Colonic mucosa (tissue), 4 donors: ENCODE measurements around the gene RAB6C. TPM values are rescaled to one million over a fixed set of nuclear protein-coding genes. Genes with fewer than 3 reads are reported as not detected.
"Not testable (repeated sequence)": the region's sequence is repeated elsewhere in the genome, so short reads cannot be mapped to it uniquely, and the experiment has no call there.

Source experiments
- DNase-seq: peaks from one replicate; pipeline ENCODE4 v3.0.0-alpha.2; 2020
- H3K27ac ChIP-seq: fragments of 200-600 bp; one replicate; pipeline ENCODE4 v1.8.0; 2021
- H3K27me3 ChIP-seq: fragments of 200-600 bp; one replicate; pipeline ENCODE4 v1.8.0; 2021
- H3K36me3 ChIP-seq: fragments of 200-600 bp; one replicate; pipeline ENCODE4 v1.8.0; 2021
- H3K4me1 ChIP-seq: fragments of 200-600 bp; one replicate; pipeline ENCODE4 v1.8.0; 2021; ENCODE audit warnings: mild to moderate bottlenecking
- H3K4me3 ChIP-seq: fragments of 200-600 bp; one replicate; pipeline ENCODE4 v1.8.0; 2021
- H3K9ac ChIP-seq, 2 donors: one replicate each; pipeline ENCODE4 v1.7.0; 2013; ENCODE audit warnings: control low read depth in 2 of 2, low read depth in 2 of 2, low read length in 2 of 2
- H3K9me3 ChIP-seq: fragments of 200-600 bp; one replicate; pipeline ENCODE4 v1.8.0; 2021
- CTCF ChIP-seq: fragments of 200-600 bp; IDR thresholded peaks from one replicate; pipeline ENCODE4 v1.8.0; 2022; ENCODE audit warnings: antibody characterized with exemption, mild to moderate bottlenecking
- intact Hi-C: fragments of 100-400 bp; cut with DNase I; formaldehyde crosslinking; loops from one replicate; pipeline ENCODE4 v1.14.1; 2022
- total RNA-seq, 2 donors: library from RNA; stranded (reverse); fragmentation: NEBNext Ultra II Directional in 1 of 2; extraction: Animal tissue kit (Norgen Biotek cat#: 25700) in 1 of 2; gene quantifications; one replicate each; pipeline ENCODE4 v1.2.1, GENCODE V29; 2021
- donor health status: healthy.
- donor health status: DM: no; HTN: no; CAD: no.
- donor health status: DM: no; HTN: no; CAD: no.

RAB6C gene
- total RNA-seq, 2 donors from 2014 or later, result 0.08 TPM; not detected in 1

DNA sequence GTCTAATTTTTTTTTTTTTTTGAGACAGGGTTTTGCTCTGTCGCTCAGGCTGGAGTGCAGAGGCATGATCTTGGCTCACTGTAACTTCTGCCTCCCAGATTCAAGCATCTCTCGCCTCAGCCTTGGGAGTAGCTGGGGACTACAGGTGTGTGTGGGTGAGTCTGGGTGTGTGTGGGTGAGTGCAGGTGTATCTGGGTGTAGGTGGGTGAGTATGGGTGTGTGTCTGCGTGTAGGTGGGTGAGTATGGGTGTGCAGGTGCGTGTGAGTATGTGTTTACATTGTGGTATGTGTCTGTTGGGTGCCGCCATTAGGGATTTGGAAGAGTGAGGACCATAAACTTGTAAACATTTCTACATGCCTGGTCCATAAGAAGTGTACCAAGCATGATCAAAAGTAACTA lies 1.5 kb upstream of the RAB6C start:
- Histone ChIP-seq H3K4me1 (no peaks in the 10 kb centered on the region), H3K36me3 (no peaks in the 10 kb centered on the region), H3K27me3 (no peaks in the 10 kb centered on the region), H3K27ac (no peak overlapping the region), H3K9me3 (no peaks in the 10 kb centered on the region), H3K9ac (no peak overlapping the region), H3K4me3 (no peak overlapping the region)
- no peak for DNase-seq
- intact Hi-C loops, result no loop called here
- TF ChIP-seq CTCF, result no peak

GRCh38 chr2:129980246-129980645 lies 780 bp downstream of the RAB6C start:
- H3K27me3 ChIP-seq, H3K36me3 ChIP-seq, DNase-seq, H3K4me3 ChIP-seq, intact Hi-C loops, H3K27ac ChIP-seq, H3K4me1 ChIP-seq, H3K9ac ChIP-seq, H3K9me3 ChIP-seq: not testable (repeated sequence)

DNA sequence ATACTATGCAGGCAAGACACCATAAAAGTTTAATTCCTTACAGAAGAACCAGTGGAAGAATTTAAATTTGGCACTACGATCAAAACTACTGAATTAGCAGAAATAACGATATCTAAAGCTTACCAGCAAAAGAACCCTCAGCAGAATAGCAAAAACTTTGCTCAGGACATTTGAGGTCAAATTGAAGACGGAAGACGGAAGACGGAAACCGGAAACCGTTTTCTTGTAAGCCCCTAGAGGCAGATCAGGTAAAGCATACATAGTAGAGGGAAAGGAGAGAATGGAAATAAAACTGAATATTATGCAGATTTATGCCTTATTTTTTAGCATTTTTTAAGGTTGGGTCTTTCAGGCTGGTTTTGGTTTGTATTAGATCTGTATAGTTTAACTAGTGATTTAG lies 2.2 kb downstream of the RAB6C start:
- not testable (repeated sequence) for H3K27me3 ChIP-seq, DNase-seq, H3K4me3 ChIP-seq

DNA sequence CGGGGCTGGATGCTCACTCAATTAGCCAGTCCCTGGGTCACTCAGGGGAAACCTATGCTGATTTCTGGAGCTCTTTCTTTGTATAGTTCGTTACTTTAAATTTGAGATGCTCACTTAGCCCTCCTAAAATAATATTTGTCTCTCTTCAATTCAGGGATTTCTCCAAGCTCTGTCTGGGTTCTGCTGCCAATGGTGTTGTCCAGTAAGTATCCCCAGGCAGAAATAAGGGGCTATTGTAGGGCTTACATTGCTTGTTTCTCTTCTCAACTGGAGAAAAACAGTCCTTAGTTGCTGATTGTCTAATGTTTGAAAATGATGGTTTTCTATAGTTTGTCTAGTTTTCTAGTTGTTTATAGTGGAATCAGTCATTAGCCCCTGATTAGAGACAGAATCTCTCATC lies 5.0 kb downstream of the RAB6C start:
- intact Hi-C loops, result no loop called here
- no peak for DNase-seq
- no peaks in the 10 kb centered on the region for H3K27me3 ChIP-seq

More for the DNA sequence above, 2.2 kb downstream of the RAB6C start:
- H3K27ac ChIP-seq, H3K9me3 ChIP-seq, intact Hi-C loops, H3K9ac ChIP-seq, H3K4me1 ChIP-seq, H3K36me3 ChIP-seq: not testable (repeated sequence)

GRCh38 chr2:129992415-129993006 lies 13.0 kb downstream of the RAB6C start:
- H3K27me3 ChIP-seq, DNase-seq, H3K36me3 ChIP-seq, H3K27ac ChIP-seq, H3K9ac ChIP-seq, intact Hi-C loops, H3K4me3 ChIP-seq, H3K4me1 ChIP-seq, H3K9me3 ChIP-seq: not testable (repeated sequence)

More for the DNA sequence above, 5.0 kb downstream of the RAB6C start:
- Histone ChIP-seq H3K9ac (no peak overlapping the region), H3K9me3 (no peaks in the 10 kb centered on the region), H3K4me1 (no peaks in the 10 kb centered on the region), H3K36me3 (no peaks in the 10 kb centered on the region), H3K27ac (no peak overlapping the region), H3K4me3 (no peak overlapping the region)
- no peak for TF ChIP-seq CTCF

DNA sequence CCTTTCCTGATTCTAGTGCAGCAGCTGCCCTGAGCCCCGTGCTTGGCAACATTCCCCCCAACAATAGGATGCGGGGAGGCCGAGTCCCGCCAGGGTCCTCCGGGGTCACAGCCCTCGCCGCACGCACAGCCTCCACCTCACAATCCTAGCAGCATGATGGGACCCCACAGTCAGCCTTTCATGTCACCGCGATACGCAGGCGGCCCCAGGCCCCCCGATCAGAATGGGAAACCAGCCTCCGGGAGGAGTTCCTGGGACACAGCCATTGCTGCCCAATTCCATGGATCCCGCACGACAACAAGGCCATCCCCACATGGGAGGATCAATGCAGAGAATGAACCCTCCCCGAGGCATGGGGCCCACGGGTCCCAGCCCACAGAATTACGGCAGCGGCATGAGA lies 13.7 kb downstream of the RAB6C start:
- H3K4me3 ChIP-seq, H3K36me3 ChIP-seq, H3K9me3 ChIP-seq, DNase-seq, H3K27ac ChIP-seq, H3K4me1 ChIP-seq, H3K9ac ChIP-seq, H3K27me3 ChIP-seq, intact Hi-C loops: not testable (repeated sequence)

DNA sequence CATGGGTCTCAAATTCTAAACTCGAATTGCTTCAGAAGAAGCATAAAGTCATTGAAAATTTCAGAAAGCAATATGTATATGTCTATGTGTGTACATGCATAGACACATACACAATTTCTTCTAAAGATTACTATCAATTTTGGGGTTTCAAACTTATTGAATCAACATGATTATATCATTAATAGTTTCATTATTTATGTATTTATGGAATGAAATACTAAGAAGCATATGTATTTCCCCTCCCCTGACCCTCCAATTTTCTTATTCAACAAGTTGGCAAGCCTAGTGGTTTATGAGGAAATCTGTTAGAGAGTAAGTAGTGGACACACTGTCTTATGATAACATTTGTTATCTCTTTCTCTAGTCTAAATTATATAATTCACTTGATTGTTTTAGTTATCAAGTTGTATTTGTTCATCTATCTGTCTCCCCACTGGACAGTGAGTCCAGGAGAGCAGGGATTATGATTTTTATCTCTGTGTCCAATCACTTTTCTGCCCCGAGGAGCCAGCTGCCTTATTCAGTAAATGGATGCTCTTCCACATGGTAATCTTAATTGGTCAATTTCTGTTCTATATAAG lies 17.3 kb downstream of the RAB6C start:
- H3K27ac ChIP-seq, H3K36me3 ChIP-seq, DNase-seq, H3K4me3 ChIP-seq, intact Hi-C loops, H3K4me1 ChIP-seq, H3K27me3 ChIP-seq, H3K9me3 ChIP-seq, H3K9ac ChIP-seq: not testable (repeated sequence)

DNA sequence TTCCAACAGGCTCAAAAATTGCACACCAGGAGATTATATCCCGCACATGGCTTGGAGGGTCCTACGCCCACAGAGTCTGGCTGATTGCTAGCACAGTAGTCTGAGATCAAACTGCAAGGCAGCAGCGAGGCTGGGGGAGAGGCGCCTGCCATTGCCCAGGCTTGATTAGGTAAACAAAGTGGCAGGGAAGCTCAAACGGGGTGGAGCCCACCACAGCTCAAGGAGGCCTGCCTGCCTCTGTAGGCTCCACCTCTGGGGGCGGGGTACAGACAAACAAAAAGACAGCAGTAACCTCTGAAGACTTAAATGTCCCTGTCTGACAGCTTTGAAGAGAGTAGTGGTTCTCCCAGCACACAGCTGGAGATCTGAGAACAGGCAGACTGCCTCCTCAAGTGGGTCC lies 19.3 kb downstream of the RAB6C start:
- DNase-seq, H3K36me3 ChIP-seq, H3K9ac ChIP-seq, H3K4me3 ChIP-seq, intact Hi-C loops, H3K9me3 ChIP-seq, H3K27me3 ChIP-seq, H3K27ac ChIP-seq, H3K4me1 ChIP-seq: not testable (repeated sequence)

DNA sequence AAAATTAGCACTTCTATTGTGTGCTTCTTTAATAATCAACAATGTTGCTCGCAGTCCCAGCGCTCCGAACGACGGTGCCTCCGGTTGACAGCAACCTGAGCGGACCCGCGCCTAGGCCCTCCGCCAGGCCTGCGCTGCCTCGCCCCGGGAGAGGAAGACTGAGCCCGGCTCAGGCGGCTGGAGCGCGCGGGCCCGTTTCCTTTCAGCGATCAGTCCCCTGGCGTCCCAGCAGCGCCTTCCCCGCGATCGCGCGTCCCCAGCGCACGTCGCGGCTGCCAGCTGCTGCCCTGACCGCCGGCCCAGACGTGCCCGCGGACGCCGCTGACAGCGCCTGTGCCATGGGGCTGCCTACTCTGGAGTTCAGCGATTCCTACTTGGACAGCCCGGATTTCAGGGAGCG lies 26.4 kb downstream of the RAB6C start:
- intact Hi-C loops, result not testable (repeated sequence)

DNA sequence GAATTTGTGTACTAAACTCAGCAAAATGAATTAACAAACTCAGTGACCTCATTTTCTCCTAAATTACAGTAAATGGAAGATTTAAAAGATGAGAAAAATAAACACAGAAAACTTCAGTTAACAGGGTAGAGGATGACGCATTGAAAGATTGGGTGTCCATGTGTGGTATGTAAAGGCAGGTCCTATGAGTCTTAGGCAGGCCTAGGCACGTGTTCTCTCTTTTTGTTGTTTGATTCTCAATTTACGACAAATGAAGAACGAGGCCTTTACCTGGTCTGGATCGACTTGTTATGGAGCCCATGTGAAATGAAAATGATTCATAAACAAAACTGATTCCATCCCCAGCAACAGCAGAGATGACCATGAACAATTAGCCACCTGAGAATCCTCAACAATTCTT lies 37.2 kb downstream of the RAB6C start:
- intact Hi-C loops, H3K27ac ChIP-seq, H3K4me3 ChIP-seq, H3K4me1 ChIP-seq, H3K9me3 ChIP-seq, H3K9ac ChIP-seq, H3K36me3 ChIP-seq, H3K27me3 ChIP-seq, DNase-seq: not testable (repeated sequence)

More for the DNA sequence above, 26.4 kb downstream of the RAB6C start:
- not testable (repeated sequence) for H3K36me3 ChIP-seq, H3K9ac ChIP-seq, H3K27ac ChIP-seq, DNase-seq, H3K4me1 ChIP-seq, H3K9me3 ChIP-seq, H3K4me3 ChIP-seq, H3K27me3 ChIP-seq
